Ishikawa (cell line): ENCODE measurements around the gene FBXO8.

Experiments
- EGR1 ChIP-seq: IDR thresholded peaks from 2 replicates; pipeline ENCODE4 v1.6.1; 2012
- EP300 ChIP-seq: IDR thresholded peaks from 2 replicates; pipeline ENCODE4 v1.6.1; 2012; ENCODE audit warnings: borderline replicate concordance
- MAX ChIP-seq: IDR thresholded peaks from 2 replicates; pipeline ENCODE4 v1.6.1; 2012
- NFIC ChIP-seq: IDR thresholded peaks from 2 replicates; pipeline ENCODE4 v1.6.1; 2012
- RAD21 ChIP-seq: IDR thresholded peaks from 2 replicates; pipeline ENCODE4 v1.6.1; 2012; ENCODE audit warnings: low read depth
- REST ChIP-seq: IDR thresholded peaks from 2 replicates; pipeline ENCODE4 v1.6.1; 2012; ENCODE audit warnings: low read depth, mild to moderate bottlenecking
- TAF1 ChIP-seq: IDR thresholded peaks from 2 replicates; pipeline ENCODE4 v1.6.1; 2012; ENCODE audit warnings: low read depth, mild to moderate bottlenecking
- USF1 ChIP-seq: IDR thresholded peaks from 2 replicates; pipeline ENCODE4 v1.6.1; 2012

- TF ChIP-seq NFIC (no peak), MAX (no peak), REST (no peak), USF1 (no peak), EP300 (no peak), RAD21 (no peak), TAF1 (no peak), EGR1 (no peak)
Measured at GRCh38 chr4:174265916-174266315, 17.6 kb downstream of the FBXO8 start.
